ENCODE results near the gene SLC39A11.

DNA sequence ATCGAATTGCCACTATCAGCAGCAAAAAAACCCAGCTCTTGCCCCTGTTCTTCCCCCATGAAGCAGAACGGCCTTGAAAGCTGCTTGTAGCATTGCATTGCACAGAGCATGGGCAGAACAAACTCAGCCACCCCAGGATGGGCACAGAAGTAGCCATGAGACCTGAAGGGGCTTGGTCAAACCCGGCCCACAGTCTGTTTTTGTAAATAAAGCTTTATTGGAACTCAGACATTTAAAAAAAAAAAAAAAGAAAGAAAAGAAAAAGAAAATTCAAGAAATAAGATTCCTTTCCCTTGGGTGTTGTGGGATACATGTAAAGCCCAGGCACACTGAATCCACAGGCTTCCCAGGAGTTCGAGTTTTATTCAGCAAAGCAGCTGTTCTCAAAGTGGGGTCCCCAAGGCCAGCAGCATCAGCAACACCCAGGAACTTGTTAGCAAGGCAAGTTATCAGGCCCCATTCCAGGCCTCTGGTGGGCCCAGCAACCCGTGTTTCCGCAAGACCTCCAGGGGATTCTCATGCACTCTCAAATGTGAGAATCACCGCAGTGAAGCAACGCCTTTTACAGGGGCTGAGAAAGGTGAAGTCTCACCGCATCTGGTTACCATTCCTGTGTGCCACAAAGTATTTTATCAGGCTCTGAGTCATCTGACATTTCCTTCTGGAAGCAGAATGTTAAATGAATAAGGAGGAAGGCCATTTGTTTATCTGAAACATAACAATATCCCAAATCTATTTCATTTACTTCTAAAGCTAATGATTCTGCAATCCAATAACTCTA, 108.2 kb downstream of the SLC39A11 start:
- TF ChIP-seq ZC3H10 (CRISPR knock-in tag; IDR thresholded peaks at IDR 0.05): no peak
- TF ChIP-seq, protein P1, sequence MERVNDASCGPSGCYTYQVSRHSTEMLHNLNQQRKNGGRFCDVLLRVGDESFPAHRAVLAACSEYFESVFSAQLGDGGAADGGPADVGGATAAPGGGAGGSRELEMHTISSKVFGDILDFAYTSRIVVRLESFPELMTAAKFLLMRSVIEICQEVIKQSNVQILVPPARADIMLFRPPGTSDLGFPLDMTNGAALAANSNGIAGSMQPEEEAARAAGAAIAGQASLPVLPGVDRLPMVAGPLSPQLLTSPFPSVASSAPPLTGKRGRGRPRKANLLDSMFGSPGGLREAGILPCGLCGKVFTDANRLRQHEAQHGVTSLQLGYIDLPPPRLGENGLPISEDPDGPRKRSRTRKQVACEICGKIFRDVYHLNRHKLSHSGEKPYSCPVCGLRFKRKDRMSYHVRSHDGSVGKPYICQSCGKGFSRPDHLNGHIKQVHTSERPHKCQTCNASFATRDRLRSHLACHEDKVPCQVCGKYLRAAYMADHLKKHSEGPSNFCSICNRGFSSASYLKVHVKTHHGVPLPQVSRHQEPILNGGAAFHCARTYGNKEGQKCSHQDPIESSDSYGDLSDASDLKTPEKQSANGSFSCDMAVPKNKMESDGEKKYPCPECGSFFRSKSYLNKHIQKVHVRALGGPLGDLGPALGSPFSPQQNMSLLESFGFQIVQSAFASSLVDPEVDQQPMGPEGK (CRISPR knock-in tag; IDR thresholded peaks at IDR 0.05; ENCODE audit: borderline replicate concordance): no peak
- TF ChIP-seq ZFP30 (CRISPR knock-in tag; IDR thresholded peaks at IDR 0.05): no peak
- no peak for TF ChIP-seq PPARA (CRISPR knock-in tag; IDR thresholded peaks at IDR 0.05; ENCODE audit: borderline replicate concordance)
- TF ChIP-seq TOX (CRISPR knock-in tag; IDR thresholded peaks at IDR 0.05; ENCODE audit: borderline replicate concordance): no peak
- no peak for TF ChIP-seq ESRRG (CRISPR knock-in tag; IDR thresholded peaks at IDR 0.05)
- TF ChIP-seq BACH2 (CRISPR knock-in tag; IDR thresholded peaks at IDR 0.05; ENCODE audit: borderline replicate concordance): no peak
- TF ChIP-seq OSR1 (CRISPR knock-in tag; IDR thresholded peaks at IDR 0.05): no peak
- TF ChIP-seq RARB (CRISPR knock-in tag; IDR thresholded peaks at IDR 0.05): no peak
- TF ChIP-seq, protein P2, sequence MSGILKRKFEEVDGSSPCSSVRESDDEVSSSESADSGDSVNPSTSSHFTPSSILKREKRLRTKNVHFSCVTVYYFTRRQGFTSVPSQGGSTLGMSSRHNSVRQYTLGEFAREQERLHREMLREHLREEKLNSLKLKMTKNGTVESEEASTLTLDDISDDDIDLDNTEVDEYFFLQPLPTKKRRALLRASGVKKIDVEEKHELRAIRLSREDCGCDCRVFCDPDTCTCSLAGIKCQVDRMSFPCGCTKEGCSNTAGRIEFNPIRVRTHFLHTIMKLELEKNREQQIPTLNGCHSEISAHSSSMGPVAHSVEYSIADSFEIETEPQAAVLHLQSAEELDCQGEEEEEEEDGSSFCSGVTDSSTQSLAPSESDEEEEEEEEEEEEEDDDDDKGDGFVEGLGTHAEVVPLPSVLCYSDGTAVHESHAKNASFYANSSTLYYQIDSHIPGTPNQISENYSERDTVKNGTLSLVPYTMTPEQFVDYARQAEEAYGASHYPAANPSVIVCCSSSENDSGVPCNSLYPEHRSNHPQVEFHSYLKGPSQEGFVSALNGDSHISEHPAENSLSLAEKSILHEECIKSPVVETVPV (CRISPR knock-in tag; IDR thresholded peaks at IDR 0.05): no peak

Data from SK-N-SH treated with all-trans-retinoic acid at 6 μM for 48 hours (cell line).